ENCODE results near the gene RIGI.

The RIGI gene

DNA sequence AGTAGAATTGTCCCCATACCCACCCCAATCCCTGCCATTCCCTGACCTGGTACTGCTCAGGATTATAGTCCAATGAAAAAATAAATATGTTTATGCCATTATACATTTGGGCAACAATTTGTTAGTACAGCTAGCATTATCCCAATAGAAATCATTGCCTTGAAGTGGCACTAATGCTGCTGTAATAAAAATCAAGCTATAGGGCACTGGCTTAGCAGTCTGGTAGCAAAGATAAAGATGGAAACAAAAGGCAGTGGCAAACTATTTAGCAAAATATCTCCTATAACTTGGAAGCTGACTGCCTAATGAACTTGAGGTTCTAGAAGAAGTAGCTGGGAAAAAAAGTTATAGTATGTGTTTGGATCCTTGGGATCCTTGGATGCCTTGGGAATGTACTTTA is 28.6 kb upstream of the RIGI start:
- no peak overlapping the region for H3K9ac ChIP-seq (ENCODE audit: low read depth, low read length, poor library complexity, severe bottlenecking)
- H3K9me3 ChIP-seq (ENCODE audit: insufficient read depth, low read depth, low read length), result no peaks in the 10 kb centered on the region
- H3K79me2 ChIP-seq (ENCODE audit: insufficient read depth, low read length), result peaks cover 49% of the 10 kb centered on the region
- H3F3A ChIP-seq (ENCODE audit: low read depth), result no peaks in the 10 kb centered on the region; the same call in 1 of the 2 replicates
- H3K27me3 ChIP-seq (ENCODE audit: insufficient read depth, low read length, poor library complexity, severe bottlenecking), result no peaks in the 10 kb centered on the region
- H2AFZ ChIP-seq (ENCODE audit: low read length), result no peak overlapping the region
- no peaks in the 10 kb centered on the region for H3K36me3 ChIP-seq (ENCODE audit: insufficient read depth, low read length)
- peak overlapping the region; percentile 83 for H3K4me2 ChIP-seq (ENCODE audit: low read depth, low read length, poor library complexity, severe bottlenecking)
- TF ChIP-seq, protein P1, sequence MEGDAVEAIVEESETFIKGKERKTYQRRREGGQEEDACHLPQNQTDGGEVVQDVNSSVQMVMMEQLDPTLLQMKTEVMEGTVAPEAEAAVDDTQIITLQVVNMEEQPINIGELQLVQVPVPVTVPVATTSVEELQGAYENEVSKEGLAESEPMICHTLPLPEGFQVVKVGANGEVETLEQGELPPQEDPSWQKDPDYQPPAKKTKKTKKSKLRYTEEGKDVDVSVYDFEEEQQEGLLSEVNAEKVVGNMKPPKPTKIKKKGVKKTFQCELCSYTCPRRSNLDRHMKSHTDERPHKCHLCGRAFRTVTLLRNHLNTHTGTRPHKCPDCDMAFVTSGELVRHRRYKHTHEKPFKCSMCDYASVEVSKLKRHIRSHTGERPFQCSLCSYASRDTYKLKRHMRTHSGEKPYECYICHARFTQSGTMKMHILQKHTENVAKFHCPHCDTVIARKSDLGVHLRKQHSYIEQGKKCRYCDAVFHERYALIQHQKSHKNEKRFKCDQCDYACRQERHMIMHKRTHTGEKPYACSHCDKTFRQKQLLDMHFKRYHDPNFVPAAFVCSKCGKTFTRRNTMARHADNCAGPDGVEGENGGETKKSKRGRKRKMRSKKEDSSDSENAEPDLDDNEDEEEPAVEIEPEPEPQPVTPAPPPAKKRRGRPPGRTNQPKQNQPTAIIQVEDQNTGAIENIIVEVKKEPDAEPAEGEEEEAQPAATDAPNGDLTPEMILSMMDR (conservative IDR thresholded peaks at IDR 0.05; ENCODE audit: low read length), result no peak
- TF ChIP-seq EZH2phosphoT487 (IDR thresholded peaks at IDR 0.05; ENCODE audit: borderline replicate concordance), result no peak
- peaks cover 10% of the 10 kb centered on the region for H4K20me1 ChIP-seq (ENCODE audit: insufficient read depth, low read length, poor library complexity, severe bottlenecking)
- H3K9me2 ChIP-seq (replicated peaks; ENCODE audit: low read depth, low read length), result no peaks in the 10 kb centered on the region
- H3K4me3 ChIP-seq (ENCODE audit: low read length, poor library complexity, severe bottlenecking), result no peak overlapping the region
- H3K4me1 ChIP-seq (ENCODE audit: insufficient read depth, low read length, poor library complexity, severe bottlenecking), result peaks cover 28% of the 10 kb centered on the region

DNA sequence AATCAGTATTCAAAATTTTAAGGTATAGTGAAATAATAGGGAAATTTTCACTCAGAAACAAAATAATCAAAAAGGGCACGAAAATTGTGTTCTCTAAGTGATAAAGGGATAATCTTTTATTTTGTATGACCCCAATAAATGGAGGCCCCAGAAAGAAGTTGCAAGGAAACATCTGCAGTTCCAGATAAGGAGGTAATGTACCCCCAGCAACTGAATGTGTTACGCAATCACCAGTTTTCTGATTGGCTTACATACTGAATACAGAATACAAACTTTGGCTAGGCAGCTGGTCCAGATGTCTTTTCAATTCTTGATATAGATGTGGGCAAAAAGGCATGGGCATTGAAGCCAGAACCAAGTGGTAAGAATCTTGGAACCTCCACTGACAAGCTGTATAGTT is 28.1 kb upstream of the RIGI start:
- Histone ChIP-seq H3K4me3 (ENCODE audit: low read length, poor library complexity, severe bottlenecking) (peak overlapping the region; percentile 1), H3K9ac (ENCODE audit: low read depth, low read length, poor library complexity, severe bottlenecking) (peak overlapping the region; percentile 15), H2AFZ (ENCODE audit: low read length) (no peak overlapping the region), H3K4me2 (ENCODE audit: low read depth, low read length, poor library complexity, severe bottlenecking) (peak overlapping the region; percentile 83), H3K36me3 (ENCODE audit: insufficient read depth, low read length) (no peaks in the 10 kb centered on the region), H3K27me3 (ENCODE audit: insufficient read depth, low read length, poor library complexity, severe bottlenecking) (no peaks in the 10 kb centered on the region), H4K20me1 (ENCODE audit: insufficient read depth, low read length, poor library complexity, severe bottlenecking) (peaks cover 15% of the 10 kb centered on the region), H3F3A (ENCODE audit: low read depth) (no peaks in the 10 kb centered on the region; the same call in 1 of the 2 replicates), H3K79me2 (ENCODE audit: insufficient read depth, low read length) (peaks cover 54% of the 10 kb centered on the region), H3K9me3 (ENCODE audit: insufficient read depth, low read depth, low read length) (no peaks in the 10 kb centered on the region), H3K9me2 (replicated peaks; ENCODE audit: low read depth, low read length) (no peaks in the 10 kb centered on the region), H3K4me1 (ENCODE audit: insufficient read depth, low read length, poor library complexity, severe bottlenecking) (peaks cover 32% of the 10 kb centered on the region)
- no peak for TF ChIP-seq EZH2phosphoT487 (IDR thresholded peaks at IDR 0.05; ENCODE audit: borderline replicate concordance)
- TF ChIP-seq, protein P1 (conservative IDR thresholded peaks at IDR 0.05; ENCODE audit: low read length), result no peak

DNA sequence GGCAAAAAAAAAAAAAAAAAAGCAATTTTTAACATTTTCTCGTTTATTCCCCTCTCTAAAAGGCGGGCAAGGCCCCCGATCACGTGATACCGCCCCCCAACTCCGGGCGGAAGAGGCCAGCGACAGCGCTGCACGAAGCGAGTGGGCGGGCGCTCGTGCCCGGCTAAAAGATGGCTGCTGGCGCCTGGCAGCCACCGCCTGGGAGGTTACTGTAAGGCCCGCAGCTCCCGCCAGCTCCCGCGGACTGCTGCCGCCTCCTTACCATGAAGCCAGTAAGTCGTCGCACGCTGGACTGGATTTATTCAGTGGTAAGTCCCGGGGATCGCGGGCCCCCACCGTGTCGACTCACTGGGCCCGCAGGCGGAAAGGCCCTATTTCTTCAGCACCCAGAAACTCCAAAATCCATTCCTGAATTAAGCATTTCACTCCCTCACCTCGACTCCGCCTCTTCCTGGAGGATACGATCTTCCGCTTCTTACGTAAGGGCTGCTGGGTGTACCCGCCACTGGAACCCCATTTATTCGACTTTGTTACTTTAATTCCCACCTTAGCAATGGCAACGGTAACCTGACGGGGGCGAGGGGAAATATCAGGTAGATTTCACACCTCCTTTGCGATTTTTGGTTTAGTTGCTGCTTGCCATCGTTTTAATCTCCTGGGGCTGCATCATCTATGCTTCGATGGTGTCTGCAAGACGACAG is 26.3 kb upstream of the RIGI start, which contains the start of the genes SMIM27 and TOPORS:
Gene SMIM27 (plus strand): TSS at position 156 of the 701 bp plus-strand sequence. CDS start 108 bp downstream, at position 264.
Gene TOPORS (minus strand): TSS at position 415 of the 701 bp plus-strand sequence. CDS start 150 bp downstream, at position 265.
- Histone ChIP-seq H4K20me1 (ENCODE audit: insufficient read depth, low read length, poor library complexity, severe bottlenecking) (peaks cover 29% of the 10 kb centered on the region), H3K27me3 (ENCODE audit: insufficient read depth, low read length, poor library complexity, severe bottlenecking) (no peaks in the 10 kb centered on the region), H3K4me1 (ENCODE audit: insufficient read depth, low read length, poor library complexity, severe bottlenecking) (peaks cover 41% of the 10 kb centered on the region), H3K9me3 (ENCODE audit: insufficient read depth, low read depth, low read length) (no peaks in the 10 kb centered on the region), H3K4me2 (ENCODE audit: low read depth, low read length, poor library complexity, severe bottlenecking) (peak within 1 kb of the TSS; percentile 83), H3K79me2 (ENCODE audit: insufficient read depth, low read length) (peaks cover 72% of the 10 kb centered on the region), H3K9me2 (replicated peaks; ENCODE audit: low read depth, low read length) (no peaks in the 10 kb centered on the region), H3K36me3 (ENCODE audit: insufficient read depth, low read length) (no peaks in the 10 kb centered on the region), H2AFZ (ENCODE audit: low read length) (peak within 1 kb of the TSS; percentile 93), H3K9ac (ENCODE audit: low read depth, low read length, poor library complexity, severe bottlenecking) (peak within 1 kb of the TSS; percentile 91), H3K4me3 (ENCODE audit: low read length, poor library complexity, severe bottlenecking) (peak within 1 kb of the TSS; percentile 87), H3F3A (ENCODE audit: low read depth) (no peaks in the 10 kb centered on the region; the same call in 1 of the 2 replicates)
- TF ChIP-seq EZH2phosphoT487 (IDR thresholded peaks at IDR 0.05; ENCODE audit: borderline replicate concordance), result no peak
- TF ChIP-seq, protein P1 (conservative IDR thresholded peaks at IDR 0.05; ENCODE audit: low read length), result 0 out of 2 replicates have a peak, but pooled peaks have one; percentile 14

All from Loucy (cell line).